Activated CD4-positive, alpha-beta T cell treated with anti-CD3 and anti-CD28 coated beads, Interleukin-10, Interleukin-2, amounts not matched to agents 100 ng/mL and 50 ng/mL, durations not matched to agents 16 hours and 8 hours (primary cell): ENCODE results near the gene F9.
"Not testable (repeated sequence)": the region's sequence is repeated elsewhere in the genome, so short reads cannot be mapped to it uniquely, and the experiment has no call there.

Experiments used
- DNase-seq: peaks from one replicate; pipeline ENCODE4 v3.0.0-alpha.2; 2020

Gene F9

DNA sequence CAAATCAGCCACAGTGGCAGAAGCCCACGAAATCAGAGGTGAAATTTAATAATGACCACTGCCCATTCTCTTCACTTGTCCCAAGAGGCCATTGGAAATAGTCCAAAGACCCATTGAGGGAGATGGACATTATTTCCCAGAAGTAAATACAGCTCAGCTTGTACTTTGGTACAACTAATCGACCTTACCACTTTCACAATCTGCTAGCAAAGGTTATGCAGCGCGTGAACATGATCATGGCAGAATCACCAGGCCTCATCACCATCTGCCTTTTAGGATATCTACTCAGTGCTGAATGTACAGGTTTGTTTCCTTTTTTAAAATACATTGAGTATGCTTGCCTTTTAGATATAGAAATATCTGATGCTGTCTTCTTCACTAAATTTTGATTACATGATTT is at the start of gene F9:
Gene F9 (plus strand): TSS at position 190 of the 400 bp plus-strand sequence. CDS start 26 bp downstream, at position 216.
- no peak for DNase-seq

DNA sequence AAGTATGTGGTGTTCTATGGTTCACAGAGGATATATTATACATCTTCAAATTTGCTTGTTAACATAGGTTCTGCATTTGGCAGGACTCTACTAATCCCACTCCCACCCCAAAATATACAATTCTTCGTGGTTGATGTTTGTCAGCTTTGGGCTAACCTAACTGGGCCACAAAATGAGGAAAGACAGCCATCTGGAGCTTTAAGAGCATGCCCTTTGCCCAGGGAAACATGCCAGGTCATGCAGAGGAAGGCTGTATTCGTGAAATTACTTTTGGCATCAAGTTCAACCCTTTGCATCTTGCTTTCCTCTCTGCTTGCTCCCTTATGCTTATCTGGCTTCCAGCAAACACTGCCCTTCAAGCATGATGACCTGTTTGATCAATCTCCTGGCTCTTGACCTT is 46.8 kb upstream of the F9 start:
- no peak for DNase-seq

DNA sequence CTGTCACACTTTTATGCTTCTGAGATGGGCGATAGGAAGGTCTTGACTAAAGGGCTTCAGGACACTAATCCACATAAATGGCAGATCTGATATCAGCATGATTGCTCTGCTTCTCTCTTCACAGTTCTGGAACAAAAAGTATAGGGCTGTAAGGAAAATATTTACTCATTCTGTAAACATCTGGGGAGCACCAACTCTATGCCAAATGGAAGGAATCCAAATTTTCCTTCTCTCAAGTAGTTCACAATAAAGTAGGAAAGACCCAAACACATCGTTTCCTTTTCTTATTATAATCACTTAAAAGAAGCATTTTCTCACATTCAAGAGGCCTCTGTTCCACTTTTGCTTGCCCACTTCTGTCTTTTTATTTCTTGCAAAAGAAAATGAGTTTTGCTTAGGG is 45.9 kb upstream of the F9 start:
- no peak for DNase-seq

DNA sequence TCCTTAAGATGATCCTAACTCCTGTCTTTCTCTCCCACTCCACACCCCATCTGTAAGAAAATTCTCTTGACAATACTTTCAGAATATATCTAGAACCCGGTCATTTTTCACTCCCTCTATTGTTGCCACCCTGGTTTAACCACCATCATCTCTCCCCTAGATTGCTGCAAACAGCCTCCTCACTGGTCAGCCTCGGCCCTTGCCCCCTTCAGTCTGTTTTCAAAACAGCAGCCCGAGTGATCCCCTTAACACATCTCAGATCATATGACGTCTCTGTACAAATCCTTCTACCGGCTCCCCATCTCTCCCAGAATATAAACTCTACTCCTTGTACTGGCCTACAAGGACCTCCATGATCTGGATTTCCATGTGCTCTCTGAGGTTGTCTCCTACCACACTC is 35.2 kb upstream of the F9 start:
- no peak for DNase-seq

DNA sequence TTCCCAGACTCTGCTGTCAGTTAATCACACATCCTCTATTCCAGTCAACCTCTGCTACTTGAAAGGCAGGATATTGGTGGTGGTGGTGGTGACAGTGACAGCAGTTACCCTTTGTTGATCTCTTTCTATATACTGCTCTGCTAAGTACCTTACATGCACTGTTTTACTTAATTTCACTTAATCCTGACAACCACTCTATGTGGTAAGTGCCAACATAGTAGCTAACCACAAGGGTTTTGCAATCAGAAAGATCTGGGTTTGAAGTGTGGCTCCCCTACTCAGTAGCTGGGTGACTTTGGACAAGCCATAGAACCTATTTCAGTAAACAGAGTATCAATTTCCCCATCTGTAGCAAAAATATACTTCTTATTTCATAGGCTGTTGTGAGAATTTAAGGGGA is 24.2 kb upstream of the F9 start:
- DNase-seq, result no peak

DNA sequence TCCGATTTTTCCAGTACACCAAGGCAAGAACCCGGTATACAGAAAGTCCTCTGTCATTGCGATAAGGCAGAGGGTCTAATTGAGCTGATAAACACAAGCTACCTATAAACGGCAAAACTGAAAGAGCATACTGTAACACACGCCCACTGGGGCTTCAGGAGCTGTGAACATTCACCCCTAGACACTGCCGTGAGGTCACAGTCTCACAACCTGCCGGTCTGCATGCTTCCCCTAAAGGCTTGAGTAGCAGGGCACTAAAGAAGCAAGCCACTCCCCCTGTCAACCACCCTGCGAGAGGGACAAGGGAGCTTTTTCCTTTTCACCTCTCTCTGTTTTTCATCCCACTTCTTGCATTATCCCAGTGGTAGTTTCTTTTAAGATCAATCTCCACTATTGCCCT is 22.4 kb upstream of the F9 start:
- DNase-seq, result no peak

DNA sequence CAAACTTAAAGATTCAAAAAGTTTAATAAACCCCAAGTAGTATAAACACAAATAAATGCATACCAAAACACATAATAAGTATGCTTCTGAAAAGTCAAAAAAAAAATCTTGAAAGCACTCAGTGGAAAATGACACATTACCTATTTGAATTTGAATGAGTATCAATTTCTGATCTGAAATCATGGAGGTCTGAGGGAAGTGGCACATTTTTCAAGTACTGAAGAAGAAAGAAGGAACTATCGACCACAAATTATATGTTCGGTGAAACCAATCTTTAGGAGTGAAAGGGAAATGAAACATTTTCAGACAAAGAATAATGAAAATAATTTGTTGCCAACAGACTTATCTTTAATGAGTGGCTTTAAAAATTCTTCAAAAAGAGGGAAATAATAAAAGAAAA is 12.1 kb upstream of the F9 start:
- DNase-seq, result no peak

DNA sequence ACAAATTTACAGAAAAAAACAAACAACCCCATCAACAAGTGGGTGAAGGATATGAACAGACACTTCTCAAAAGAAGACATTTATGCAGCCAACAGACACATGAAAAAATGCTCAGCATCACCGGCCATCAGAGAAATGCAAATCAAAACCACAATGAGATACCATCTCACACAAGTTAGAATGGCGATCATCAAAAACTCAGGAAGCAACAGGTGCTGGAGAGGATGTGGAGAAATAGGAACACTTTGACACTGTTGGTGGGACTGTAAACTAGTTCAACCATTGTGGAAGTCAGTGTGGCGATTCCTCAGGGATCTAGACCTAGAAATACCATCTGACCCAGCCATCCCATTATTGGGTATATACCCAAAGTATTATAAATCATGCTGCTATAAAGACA is 1.7 kb upstream of the F9 start:
- DNase-seq, result not testable (repeated sequence)

DNA sequence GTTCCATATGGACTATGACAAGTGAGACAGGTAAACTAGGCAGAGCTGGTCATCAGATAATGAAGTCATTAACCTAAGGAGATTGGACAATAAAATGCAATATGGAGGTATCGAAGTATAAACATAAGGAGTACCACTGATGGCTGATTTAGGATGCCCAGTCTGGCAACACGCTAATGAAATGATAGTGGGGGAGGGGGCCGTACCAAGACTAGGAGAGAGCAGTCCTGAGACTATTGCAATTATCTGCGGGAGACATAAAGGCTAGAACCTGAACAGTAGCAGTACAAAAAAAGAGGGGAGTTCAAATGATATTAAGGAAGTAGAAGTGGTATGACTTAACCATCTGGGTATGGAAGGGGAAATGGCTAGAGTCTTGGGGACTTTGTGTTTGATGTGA is 2.3 kb downstream of the F9 start:
- DNase-seq, result no peak

DNA sequence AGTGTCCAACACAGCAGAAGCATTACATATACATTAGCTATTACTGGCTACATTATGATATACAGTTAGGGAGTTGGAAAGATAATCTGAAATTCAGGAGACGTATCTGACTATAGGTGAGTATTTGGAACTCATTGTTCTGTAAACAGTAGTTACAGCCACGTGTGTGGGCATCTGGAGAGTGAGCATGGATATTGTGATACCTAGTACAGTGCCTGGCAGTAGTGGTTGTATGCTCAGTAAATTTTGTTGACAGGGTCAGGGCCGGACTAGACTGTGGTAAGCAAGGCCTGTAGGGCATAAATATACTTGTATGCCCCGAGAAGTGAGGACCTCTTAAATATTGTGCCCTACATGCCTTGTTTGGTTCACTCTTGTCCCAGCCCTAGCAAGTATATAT is 2.9 kb downstream of the F9 start:
- no peak for DNase-seq

DNA sequence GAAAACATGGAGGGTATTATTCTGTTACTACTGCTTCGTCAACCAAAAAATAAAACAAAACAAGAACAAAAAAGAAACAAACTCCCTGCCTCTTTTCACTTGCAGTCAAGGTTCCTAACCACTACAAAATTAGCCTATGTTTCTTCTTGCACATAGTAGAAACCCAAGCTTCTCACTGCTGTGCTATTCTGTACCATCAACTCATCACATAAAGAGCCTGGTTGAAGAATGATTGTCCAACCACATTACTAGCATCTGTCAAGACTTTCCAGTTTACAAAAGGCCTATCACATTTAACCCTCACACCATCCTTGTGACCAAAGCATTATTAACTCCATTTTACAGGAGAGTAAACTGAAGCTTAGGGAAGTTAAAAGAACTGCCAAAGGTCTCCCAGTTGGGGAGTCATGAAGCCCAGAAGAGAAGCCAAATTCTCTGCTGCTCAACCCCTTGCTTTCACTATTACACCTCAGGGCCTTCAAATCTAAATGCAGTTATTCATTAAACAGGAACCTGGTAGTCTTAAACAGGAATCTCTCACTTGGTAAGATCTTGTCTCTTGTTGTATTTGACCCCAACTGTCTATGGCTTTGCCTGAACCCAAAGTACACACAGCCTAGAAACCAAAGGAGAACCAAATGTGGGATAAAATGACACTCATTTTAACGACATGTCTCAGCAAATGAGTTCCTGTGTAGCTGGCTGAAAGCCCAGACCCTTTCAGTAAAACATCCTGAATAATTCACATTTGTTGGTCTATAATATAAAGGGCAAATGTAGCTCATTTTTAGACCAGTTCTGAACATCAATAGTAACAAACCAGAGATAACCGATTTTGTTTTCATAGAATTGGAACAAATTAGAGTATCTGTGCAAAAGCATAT is 8.6 kb downstream of the F9 start:
- no peak for DNase-seq

DNA sequence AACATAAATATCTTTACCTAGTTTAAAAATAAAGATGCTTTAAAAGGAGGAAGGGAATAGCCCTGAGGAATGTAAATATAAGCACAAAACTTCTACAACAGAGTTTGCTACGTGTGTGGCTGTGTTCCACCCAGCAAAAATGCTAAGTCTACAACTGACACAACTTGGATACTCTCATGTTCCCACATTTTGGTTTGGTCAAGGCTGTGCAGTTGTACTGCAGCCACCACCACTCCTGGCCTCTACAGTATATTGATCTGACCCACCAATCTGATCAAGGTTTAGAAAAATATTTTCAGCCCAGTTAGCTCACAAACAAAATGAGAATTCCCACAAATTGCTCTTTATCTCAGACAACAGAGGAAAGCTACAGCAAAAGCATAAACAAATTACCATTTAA is 12.1 kb downstream of the F9 start:
- no peak for DNase-seq

DNA sequence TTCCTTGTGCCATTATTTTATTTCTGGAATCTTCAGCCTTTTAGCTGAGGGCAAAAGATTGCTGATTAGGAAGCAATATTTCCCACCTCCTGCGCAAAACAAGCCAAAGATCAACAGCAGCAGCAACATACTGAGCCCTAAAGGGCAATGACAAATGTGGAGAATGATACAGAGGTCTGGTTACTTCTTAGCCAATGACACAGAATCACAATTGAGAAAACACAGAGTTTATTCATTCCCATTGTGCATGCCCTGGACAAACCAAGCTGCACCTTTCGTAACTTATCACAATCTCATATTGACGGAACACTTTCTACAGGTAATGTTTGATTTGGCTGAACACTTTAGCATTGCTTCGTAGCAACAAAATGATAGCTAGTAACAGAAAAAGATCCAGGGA is 13.4 kb downstream of the F9 start:
- DNase-seq, result no peak

DNA sequence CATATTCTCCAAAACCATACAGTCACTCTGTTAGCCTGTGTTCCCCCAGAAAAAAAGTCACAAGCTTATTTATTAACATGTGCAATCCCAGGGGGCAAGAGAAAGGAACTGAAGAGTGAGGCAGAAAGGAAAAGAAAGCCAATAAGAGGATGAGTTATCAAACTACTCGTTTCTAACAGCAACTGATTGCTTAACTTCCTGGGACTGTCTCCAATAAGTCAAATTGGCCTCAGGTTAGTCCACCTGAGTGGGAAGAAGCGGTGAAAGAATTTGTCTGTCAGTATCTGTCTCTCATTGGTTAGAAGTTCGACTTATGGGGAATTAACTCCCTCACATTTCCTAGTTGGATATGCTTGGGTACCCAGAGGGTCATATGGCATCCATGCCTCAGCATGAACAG is 14.1 kb downstream of the F9 start:
- no peak for DNase-seq

DNA sequence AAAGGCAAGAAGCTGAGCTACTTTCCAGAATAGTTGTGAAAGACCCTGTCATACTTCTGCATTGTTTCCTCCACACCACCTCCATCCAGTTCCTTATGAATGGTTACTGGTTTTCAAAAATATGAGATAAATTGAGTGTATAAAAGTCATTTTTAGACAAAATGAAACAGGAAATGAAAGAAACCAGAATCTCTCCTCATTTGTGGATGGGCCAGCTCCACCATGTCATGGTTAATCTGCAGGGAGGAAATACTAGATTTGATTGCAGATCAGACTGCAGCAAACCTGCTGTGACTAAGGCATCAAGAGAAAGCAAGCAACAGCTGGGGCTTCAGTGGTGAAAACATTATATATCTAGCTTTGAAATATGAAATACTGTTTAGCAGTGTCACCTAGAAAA is 23.8 kb downstream of the F9 start:
- DNase-seq, result no peak

DNA sequence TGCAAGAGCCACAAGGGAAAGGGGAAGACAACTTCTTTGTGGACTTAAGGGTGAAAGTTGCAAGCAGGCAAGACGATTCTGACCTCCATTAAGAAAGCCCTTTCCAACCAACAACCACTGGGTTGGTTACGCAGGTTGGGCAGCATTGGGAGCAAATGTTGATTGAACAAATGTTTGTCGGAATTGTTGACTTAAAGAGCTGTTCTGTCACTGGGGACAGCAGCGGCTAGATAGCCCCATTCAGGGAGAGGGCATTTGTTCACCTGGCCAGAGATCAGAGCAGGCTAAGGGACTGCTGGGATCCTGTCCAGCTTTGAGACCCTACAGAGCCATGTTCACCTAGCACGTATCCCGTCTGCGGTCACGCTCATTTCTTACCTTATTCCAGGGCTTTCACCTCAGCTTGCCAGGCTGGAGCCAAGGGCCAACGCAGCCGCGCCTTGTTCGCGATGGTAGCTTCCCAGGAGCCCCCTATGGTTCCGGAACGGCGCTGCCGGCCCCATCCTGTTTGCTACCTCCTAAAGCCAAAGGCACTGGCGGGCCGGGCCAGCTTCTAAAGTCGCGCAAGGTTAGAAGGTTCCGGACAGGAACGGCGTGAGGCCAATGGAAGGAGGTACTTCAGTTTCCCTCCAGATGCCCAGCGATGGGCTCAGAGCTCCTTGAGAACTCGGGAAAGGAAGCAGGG is 24.6 kb downstream of the F9 start:
- no peak for DNase-seq

DNA sequence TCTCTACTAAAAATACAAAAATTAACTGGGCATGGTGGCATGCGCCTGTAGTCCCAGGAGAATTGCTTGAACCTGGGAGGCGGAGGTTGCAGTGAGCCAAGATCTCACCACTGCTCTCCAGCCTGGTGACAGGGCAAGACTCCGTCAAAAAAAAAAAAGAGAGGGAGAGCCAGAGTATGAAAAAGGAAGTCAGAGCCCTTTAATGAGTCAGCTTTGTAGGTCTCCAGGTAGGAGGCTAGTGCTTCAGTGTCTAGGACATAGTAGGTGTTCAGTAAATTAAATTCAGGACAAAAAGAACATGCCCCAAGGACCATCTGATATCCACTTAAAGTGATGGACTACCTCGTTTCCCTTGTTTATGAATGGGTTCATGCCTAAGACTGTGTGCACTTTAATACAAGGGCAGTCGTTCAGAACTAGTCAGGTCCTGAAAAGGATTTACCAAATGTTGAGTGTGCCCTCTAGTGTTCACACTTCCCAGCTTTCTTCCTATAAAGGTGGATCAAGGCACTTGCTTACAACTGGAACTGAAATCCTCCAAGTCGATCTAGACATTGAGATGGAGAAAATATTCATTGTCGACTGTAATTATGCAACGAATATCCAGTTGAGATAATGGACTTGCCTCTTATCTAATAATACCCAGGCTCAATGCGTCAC is 29.0 kb downstream of the F9 start:
- peak; percentile 52 for DNase-seq

DNA sequence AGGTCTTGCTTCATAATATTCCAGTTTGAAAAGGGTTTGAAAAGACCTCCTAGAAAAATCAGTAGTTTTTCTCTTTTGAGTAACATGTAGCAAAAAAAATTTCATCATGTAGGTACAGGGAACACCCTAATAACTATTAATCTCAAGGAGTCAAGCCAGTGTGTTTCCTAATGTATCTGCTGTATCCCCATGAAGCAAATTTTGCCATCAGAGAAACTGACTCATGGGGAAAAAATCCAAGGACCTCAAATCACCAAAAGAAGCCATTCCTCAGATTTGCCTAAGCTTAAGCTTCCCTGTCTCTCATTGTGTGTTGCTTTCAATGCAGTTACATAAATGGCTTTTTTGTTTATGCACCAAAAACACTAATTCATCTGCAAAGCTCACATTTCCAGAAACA is 29.7 kb downstream of the F9 start:
- DNase-seq, result no peak

DNA sequence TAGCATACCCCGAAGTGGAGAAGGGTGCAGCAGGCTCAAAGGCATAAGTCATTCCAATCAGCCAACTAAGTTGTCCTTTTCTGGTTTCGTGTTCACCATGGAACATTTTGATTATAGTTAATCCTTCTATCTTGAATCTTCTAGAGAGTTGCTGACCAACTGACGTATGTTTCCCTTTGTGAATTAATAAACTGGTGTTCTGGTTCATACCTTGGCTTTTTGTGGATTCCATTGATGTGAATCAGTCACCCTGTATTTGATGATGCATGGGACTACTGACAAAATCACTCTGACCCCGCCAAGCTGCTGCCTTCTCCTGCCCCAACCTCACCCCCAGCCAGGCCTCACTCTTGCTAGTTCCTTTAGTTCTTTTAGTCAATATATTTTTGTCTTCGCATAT is 32.7 kb downstream of the F9 start:
- no peak for DNase-seq

DNA sequence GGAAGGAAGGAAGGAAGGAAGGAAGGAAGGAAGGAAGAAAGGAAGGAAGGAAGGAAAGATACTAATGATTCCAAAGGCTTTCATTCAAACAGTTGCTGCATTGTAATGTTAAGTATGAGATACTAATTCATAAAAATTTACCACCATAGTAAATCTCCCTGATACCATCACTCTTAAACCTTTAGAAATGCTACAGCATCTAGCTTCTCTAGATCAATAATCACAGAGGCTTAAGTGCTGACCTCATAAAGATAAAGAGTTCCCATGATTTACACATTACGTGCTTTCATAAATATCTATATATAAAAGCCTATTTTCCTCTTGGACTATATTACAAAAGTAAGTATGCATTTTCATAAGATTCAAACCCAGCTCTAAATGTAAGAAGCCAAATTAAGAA is 36.4 kb downstream of the F9 start:
- no peak for DNase-seq

DNA sequence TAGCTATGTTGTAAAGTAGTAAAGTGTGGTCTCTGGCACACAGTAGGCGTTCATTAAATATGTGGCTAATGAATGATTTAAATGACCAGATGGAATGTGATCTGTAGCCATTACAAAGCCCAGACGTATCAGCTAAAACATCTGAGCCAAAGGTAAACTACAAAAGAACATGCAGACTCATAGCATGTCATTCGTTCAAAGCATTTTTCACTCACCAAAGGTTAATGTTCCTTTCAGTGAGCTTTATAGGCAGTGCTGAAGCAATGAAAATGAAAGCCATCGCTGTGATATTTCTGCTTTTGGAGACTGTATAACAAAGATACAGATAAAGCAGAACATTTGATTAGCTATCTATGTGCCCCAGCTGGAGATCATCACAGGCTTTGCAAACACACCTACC is 50.5 kb downstream of the F9 start:
- no peak for DNase-seq

DNA sequence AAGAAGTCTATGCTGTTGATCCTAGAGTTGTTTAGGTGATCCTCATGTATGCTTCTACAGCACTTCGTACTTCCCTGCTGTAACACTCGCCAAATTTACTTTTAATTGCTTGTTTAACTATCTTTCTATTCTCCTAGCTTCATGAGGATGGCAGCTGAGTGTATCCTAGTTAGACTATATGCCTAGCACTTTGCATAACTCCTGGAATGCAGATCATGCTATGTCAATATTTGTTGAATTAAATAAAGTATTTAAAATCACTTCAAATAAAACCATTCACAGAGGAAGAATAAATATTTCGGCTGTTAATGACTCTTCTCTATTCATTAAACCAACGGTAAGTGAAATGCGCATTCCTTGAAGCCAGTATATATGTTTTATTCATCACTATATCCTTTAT is 55.1 kb downstream of the F9 start:
- no peak for DNase-seq

DNA sequence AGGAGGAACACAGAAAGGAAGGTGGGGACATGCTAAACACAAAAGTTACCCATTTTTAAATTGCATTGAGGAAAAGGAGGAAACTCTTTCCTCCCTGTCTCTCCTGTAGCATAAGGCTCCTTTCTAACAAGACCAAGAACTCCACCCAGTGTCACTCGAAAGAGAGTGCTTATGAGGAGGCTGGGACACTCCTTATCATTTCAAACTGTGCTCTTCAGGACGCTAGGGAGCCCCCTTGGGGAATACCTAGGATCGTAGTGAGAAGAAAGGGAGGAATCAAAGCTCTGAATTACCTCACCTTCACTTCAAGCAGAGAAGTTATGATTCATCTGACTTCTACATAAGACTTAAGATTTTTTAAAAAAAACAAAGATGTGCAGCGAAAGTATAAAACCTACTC is 65.5 kb downstream of the F9 start:
- no peak for DNase-seq

DNA sequence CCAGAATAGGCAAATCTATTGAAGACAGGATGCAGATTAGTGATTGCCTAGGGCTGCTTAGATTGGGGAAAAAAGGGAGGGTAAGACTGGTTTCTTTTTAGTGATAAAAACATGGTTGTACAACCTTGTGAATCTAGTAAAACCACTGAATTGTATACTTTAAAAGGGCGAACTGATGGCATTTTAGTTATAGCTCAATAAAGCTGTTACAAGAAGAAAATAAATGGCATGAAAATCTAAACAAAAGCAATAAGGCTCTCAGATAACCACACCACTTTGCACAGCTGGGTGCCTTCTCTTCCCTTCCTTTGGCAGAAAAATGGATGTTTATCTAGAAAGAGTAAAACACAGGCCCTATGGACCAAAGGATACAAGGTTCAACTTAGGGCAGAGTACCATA is 69.6 kb downstream of the F9 start:
- DNase-seq, result no peak
